ENCODE measurements around the gene ERMP1.

Gene ERMP1

DNA sequence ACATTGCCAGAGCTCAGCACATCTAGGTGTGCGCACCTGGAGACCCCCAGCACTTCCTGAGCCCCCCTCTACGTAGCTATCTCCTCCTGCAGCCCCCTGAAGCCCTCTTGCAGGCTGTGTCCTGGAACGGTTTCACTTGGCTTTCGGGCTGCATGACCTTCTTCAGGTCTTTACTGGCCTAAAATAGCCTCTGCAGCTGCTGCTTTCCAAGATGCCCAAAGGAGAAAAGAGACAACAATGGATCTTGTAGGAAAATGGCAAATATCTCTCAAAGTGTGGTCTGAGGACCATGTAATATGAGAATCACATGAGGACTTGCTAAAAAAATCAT is 6.6 kb upstream of the ERMP1 start:
- no peak overlapping the region for H3K4me3 ChIP-seq (ENCODE audit: low read depth, low read length)
- no peak for DNase-seq (ENCODE audit: low read depth)
- TF ChIP-seq, protein P1, sequence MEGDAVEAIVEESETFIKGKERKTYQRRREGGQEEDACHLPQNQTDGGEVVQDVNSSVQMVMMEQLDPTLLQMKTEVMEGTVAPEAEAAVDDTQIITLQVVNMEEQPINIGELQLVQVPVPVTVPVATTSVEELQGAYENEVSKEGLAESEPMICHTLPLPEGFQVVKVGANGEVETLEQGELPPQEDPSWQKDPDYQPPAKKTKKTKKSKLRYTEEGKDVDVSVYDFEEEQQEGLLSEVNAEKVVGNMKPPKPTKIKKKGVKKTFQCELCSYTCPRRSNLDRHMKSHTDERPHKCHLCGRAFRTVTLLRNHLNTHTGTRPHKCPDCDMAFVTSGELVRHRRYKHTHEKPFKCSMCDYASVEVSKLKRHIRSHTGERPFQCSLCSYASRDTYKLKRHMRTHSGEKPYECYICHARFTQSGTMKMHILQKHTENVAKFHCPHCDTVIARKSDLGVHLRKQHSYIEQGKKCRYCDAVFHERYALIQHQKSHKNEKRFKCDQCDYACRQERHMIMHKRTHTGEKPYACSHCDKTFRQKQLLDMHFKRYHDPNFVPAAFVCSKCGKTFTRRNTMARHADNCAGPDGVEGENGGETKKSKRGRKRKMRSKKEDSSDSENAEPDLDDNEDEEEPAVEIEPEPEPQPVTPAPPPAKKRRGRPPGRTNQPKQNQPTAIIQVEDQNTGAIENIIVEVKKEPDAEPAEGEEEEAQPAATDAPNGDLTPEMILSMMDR (IDR thresholded peaks at IDR 0.05; ENCODE audit: control insufficient read depth, extremely low read depth, insufficient read depth): no peak

DNA sequence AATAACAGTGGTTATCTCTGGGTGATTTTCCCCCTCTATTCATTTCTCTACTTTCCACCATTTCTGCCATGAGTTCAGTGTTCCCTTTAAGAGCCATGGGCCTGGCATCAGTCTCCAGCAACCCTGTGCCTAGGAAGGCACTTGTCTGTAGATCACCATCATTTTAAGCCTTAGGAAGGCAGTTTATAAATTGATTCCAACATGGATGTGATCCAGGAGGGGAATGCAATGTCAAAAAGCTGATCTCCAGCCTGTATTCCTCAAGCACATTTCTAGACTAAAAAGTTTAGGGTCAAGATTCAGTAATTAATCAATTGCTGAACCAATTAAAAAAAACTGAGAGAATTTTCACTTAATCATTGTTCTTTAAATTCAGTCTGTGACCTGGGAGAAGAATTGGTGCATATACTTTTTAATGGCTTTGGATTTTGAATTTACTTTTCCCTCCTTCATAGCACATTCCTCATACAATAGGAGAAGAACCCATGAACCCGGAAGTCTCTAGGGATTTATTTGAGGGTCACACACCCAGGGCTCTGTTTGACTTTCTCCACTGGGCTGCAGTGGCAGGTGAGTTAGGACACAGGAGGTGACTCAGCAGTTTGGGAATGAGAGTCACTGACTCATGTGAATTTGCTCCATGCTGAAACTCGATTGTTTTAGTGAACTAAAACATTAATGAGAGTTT is 6.1 kb upstream of the ERMP1 start:
- DNase-seq (ENCODE audit: low read depth): no peak
- TF ChIP-seq, protein P1 (IDR thresholded peaks at IDR 0.05; ENCODE audit: control insufficient read depth, extremely low read depth, insufficient read depth): no peak

DNA sequence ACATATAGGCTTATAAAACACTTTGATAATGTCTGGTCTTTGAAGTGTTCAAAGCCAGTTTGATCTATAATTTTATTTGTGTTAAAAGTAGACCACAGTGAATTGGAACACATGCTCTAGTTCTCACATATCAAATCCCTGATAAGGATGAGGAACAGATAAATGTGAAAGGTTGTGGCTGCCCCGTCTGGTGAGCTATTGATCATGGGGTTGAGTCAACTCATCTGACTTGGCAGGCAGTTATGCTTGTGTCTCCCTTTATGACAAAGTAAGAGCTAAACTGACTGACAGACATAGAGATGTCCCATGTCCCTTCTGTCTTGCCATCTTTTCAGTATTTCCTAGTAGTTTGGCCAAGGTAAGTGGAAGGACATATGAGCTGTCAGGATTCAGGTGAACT is 2.9 kb upstream of the ERMP1 start:
- TF ChIP-seq, protein P1 (IDR thresholded peaks at IDR 0.05; ENCODE audit: control insufficient read depth, extremely low read depth, insufficient read depth): no peak
- no peak for DNase-seq (ENCODE audit: low read depth)

More for the DNA sequence above, 6.1 kb upstream of the ERMP1 start:
- H3K4me3 ChIP-seq (ENCODE audit: low read depth, low read length): no peak overlapping the region

DNA sequence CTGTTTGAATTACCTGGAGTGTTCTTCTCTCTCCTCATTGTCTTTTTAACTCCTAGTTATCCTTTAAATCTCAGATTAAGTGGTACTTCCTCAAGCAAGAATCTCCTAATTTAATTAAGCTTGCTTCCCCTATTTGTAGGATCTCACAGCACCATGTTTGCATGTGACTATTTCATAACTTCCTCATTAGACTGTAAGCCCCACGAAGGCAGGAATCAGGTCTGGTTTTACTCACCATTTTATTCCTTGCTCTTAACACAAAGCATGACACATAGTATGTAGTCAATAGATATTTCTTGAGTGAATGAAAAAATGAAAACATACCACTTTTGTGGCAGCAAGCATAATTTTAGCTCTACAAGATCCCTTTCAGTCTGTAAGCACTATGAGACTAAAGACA is 1.3 kb upstream of the ERMP1 start:
- TF ChIP-seq, protein P1 (IDR thresholded peaks at IDR 0.05; ENCODE audit: control insufficient read depth, extremely low read depth, insufficient read depth): no peak
- H3K4me3 ChIP-seq (ENCODE audit: low read depth, low read length): no peak overlapping the region
- no peak for DNase-seq (ENCODE audit: low read depth)

More for the DNA sequence above, 2.9 kb upstream of the ERMP1 start:
- no peak overlapping the region for H3K4me3 ChIP-seq (ENCODE audit: low read depth, low read length)

DNA sequence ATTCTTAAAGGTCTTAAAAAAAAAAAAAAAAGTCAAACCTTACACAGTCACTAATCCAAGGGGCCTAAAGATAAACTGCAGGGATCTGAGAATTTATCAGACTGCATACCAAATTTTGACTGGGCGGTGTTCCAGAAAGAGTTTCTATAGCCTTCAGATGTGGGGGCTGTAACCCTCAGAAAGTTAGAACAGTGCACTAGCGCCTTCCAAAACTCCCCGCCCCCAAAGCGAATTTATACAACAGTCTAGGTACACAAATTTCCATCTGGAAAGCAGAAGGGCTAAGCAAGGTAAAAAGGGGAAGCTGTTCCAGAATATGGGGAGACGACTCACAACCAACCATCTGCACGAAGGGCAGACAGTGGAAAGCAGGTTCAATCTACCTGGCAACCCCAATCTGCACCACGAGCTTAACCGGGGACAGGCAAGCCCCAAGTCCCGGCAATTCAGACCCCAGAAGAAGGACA is 813 bp downstream of the ERMP1 start:
- DNase-seq (ENCODE audit: low read depth): no peak
- H3K4me3 ChIP-seq (ENCODE audit: low read depth, low read length): peak overlapping the region; percentile 93
- TF ChIP-seq, protein P1 (IDR thresholded peaks at IDR 0.05; ENCODE audit: control insufficient read depth, extremely low read depth, insufficient read depth): no peak

DNA sequence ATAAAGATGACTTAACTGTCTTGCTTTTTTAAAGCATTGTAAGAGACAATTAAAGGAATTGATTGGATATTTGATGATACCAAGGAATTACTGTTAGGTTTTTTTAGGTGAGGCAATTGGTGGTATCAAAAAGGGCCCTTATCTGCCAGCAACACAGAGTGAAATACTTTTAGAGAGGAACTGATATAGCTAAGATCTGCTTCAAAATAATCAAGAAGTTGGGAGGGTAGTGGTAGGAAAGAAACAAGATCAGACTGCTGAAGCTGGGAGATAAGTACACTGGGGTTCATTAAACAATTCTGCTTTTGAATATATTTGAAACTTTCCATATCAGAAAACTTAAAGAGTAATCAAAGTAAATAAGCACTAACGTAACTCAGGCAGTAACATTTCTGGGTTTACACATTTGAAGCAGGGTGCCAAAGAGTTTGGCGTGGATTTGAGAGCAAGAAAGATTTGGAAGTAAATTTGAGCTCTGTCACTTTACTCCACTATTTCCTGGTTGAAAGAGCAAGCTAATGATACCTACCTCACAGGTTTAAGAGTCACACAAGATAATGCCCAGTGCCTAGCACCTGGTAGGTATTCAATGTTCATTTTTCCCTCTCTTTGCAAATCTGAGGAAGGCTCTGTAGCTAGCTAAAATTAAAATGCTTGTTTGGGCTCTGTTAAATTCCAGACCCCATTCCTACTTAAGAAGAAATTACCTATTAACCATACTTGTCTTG is 6.9 kb downstream of the ERMP1 start:
- no peak for DNase-seq (ENCODE audit: low read depth)
- H3K4me3 ChIP-seq (ENCODE audit: low read depth, low read length): no peak overlapping the region
- TF ChIP-seq, protein P1 (IDR thresholded peaks at IDR 0.05; ENCODE audit: control insufficient read depth, extremely low read depth, insufficient read depth): no peak
